HepG2 (cell line): ENCODE results near the gene FIS1. TPM values are rescaled to one million over a fixed set of nuclear protein-coding genes. Genes with fewer than 3 reads are reported as not detected.
A peak's percentile ranks its signal among the peaks of the same experiment; 100 is the strongest.
"Not testable (repeated sequence)": the region's sequence is repeated elsewhere in the genome, so short reads cannot be mapped to it uniquely, and the experiment has no call there.

ENCODE experiments used
- ATAC-seq: fragments of 200-7000 bp; cut with Tn5 transposase; 3 replicates; pipeline ENCODE4 v1.9.1; 2020; ENCODE audit warnings: mild to moderate bottlenecking, moderate library complexity
- BruUV-seq: library from RNA; stranded (reverse); fragments of 400-500 nt; replicated peaks from 2 replicates; lab custom pipeline; 2021; lab: Mats Ljungman, UMichigan
- CTCF ChIA-PET: fragments of 300-600 bp; formaldehyde crosslinking; extraction: SDS; loops from one replicate; lab custom pipeline; 2021; ENCODE audit warnings: low total read pairs, inconsistent platforms, low intra/inter-chr PET ratio; lab: Yijun Ruan, JAX
- POLR2A ChIA-PET: fragments of 350-600 bp; sonication (Branson Sonifier 250); formaldehyde crosslinking; loops from one replicate; lab custom pipeline; 2020; ENCODE audit warnings: antibody characterized with exemption, inconsistent platforms; lab: Yijun Ruan, JAX
- DNase-seq: peaks from one replicate; pipeline ENCODE4 v3.0.0-alpha.2; 2015; ENCODE audit warnings: low spot score
- FAIRE-seq: peaks from 3 replicates; lab custom pipeline; 2011; peaks lifted over from hg19 to GRCh38; lab: Jason Lieb, UNC
- H2AFZ ChIP-seq: one replicate; pipeline ENCODE4 v1.6.1; 2011; ENCODE audit warnings: low read length, inconsistent platforms
- H3K27ac ChIP-seq: fragments of 300-600 bp; 3 replicates; pipeline ENCODE4 v1.8.0; 2011; ENCODE audit warnings: mixed run types, mild to moderate bottlenecking, mixed read lengths, low read length, inconsistent platforms; ENCODE audit not compliant: insufficient read depth; ENCODE audit errors: extremely low read length
- H3K27me3 ChIP-seq, 2 experiments: fragments of 200-600 bp in 1 of 2; 2 replicates in 1 of 2; 3 replicates in 1 of 2; pipeline versions ENCODE4 v1.6.0 to v1.8.0; 2011; ENCODE audit warnings: low read length in 2 of 2, mild to moderate bottlenecking in 2 of 2, moderate library complexity in 2 of 2, inconsistent platforms in 1 of 2; ENCODE audit not compliant: insufficient read depth in 2 of 2, control insufficient read depth in 1 of 2
- H3K36me3 ChIP-seq, 2 experiments: fragments of 200-600 bp in 1 of 2; replicated peaks in 1 of 2; 2 replicates in 1 of 2; 3 replicates in 1 of 2; pipeline versions ENCODE4 v1.5.1 to v1.8.0; 2011; ENCODE audit warnings: low read length in 2 of 2, inconsistent platforms in 1 of 2; ENCODE audit not compliant: insufficient read depth in 2 of 2, control insufficient read depth in 1 of 2
- H3K4me1 ChIP-seq: 2 replicates; pipeline ENCODE4 v1.5.1; 2012; ENCODE audit warnings: low read length, inconsistent platforms; ENCODE audit not compliant: insufficient read depth
- H3K4me2 ChIP-seq: 2 replicates; pipeline ENCODE4 v1.6.0; 2011; ENCODE audit warnings: low read depth, low read length, inconsistent platforms
- H3K4me3 ChIP-seq, 3 experiments: fragments of 200-600 bp in 1 of 3; sonication (generic), shearing (Covaris generic) in 1 of 3; replicated peaks in 1 of 3; 2 replicates each; pipeline ENCODE4 v1.5.1; 2011 to 2016; ENCODE audit warnings: low read length in 3 of 3, inconsistent platforms in 2 of 3, low read depth in 2 of 3, mild to moderate bottlenecking in 2 of 3, control low read depth in 1 of 3, mixed read lengths in 1 of 3; ENCODE audit not compliant: insufficient read depth in 1 of 3
- H3K79me2 ChIP-seq: one replicate; pipeline ENCODE4 v1.6.1; 2011; ENCODE audit warnings: low read length, inconsistent platforms; ENCODE audit not compliant: insufficient read depth
- H3K9ac ChIP-seq: 2 replicates; pipeline ENCODE4 v1.6.0; 2011; ENCODE audit warnings: mild to moderate bottlenecking, low read depth, low read length, inconsistent platforms; ENCODE audit not compliant: insufficient read depth
- H3K9me3 ChIP-seq: 2 replicates; pipeline ENCODE4 v1.5.1; 2012; ENCODE audit warnings: mild to moderate bottlenecking, low read length
- H4K20me1 ChIP-seq: 2 replicates; pipeline ENCODE4 v1.6.0; 2011; ENCODE audit warnings: inconsistent platforms, mild to moderate bottlenecking, low read length, moderate library complexity; ENCODE audit not compliant: insufficient read depth
- AGO1 ChIP-seq: fragments of 200-400 bp; formaldehyde crosslinking; IDR thresholded peaks from 2 replicates; pipeline ENCODE4 v1.6.1; 2017; ENCODE audit warnings: mild to moderate bottlenecking, low read depth, low read length, moderate library complexity; ENCODE audit not compliant: poor library complexity, severe bottlenecking
- AGO2 ChIP-seq: fragments of 200-400 bp; formaldehyde crosslinking; optimal IDR thresholded peaks from 2 replicates; pipeline ENCODE3; 2017; ENCODE audit warnings: mild to moderate bottlenecking, low read depth, low read length, moderate library complexity
- CHD2 ChIP-seq: IDR thresholded peaks from 2 replicates; pipeline ENCODE4 v1.6.1; 2011; ENCODE audit warnings: low read depth, low read length, improper control_type of control experiment
- PAF1 ChIP-seq: IDR thresholded peaks from 2 replicates; pipeline ENCODE4 v1.6.1; 2016; ENCODE audit warnings: missing genetic modification reagents, missing compliant biosample characterization
- PITX1 ChIP-seq: sonication (generic); formaldehyde crosslinking; IDR thresholded peaks from 2 replicates; pipeline ENCODE4 v1.5.1; 2020; ENCODE audit warnings: mild to moderate bottlenecking, missing genetic modification reagents
- POLR2G ChIP-seq: fragments of 200-400 bp; formaldehyde crosslinking; IDR thresholded peaks from 2 replicates; pipeline ENCODE4 v1.6.1; 2018; ENCODE audit warnings: mild to moderate bottlenecking, low read depth, low read length, moderate library complexity
- RBFOX2 ChIP-seq: fragments of 200-400 bp; formaldehyde crosslinking; IDR thresholded peaks from 2 replicates; pipeline ENCODE4 v1.6.1; 2017; ENCODE audit warnings: low read depth, mild to moderate bottlenecking, low read length
- RBM39 ChIP-seq: fragments of 200-400 bp; formaldehyde crosslinking; IDR thresholded peaks from one replicate; pipeline ENCODE4 v1.6.1; 2018; ENCODE audit warnings: antibody characterized with exemption, mild to moderate bottlenecking, low read depth, low read length; ENCODE audit not compliant: poor library complexity, severe bottlenecking
- SNAI1 ChIP-seq: sonication (generic); formaldehyde crosslinking; IDR thresholded peaks from 2 replicates; pipeline ENCODE4 v1.5.0; 2020; ENCODE audit warnings: mild to moderate bottlenecking, missing genetic modification reagents, borderline replicate concordance
- SP4 ChIP-seq: sonication (generic); formaldehyde crosslinking; IDR thresholded peaks from 2 replicates; pipeline ENCODE4 v1.8.1; 2023; ENCODE audit warnings: mild to moderate bottlenecking, missing genetic modification reagents
- ZNF232 ChIP-seq: sonication (generic); formaldehyde crosslinking; IDR thresholded peaks from 2 replicates; pipeline ENCODE4 v1.4.0; 2020; ENCODE audit warnings: missing genetic modification reagents, borderline replicate concordance
- ZNF501 ChIP-seq: sonication (generic); formaldehyde crosslinking; IDR thresholded peaks from 2 replicates; pipeline ENCODE4 v1.5.1; 2020; ENCODE audit warnings: mild to moderate bottlenecking, moderate library complexity, missing genetic modification reagents
- ZNF644 ChIP-seq: IDR thresholded peaks from 2 replicates; pipeline ENCODE4 v1.6.1; 2016; ENCODE audit warnings: low read depth
- ZNF777 ChIP-seq: sonication (generic); formaldehyde crosslinking; IDR thresholded peaks from 2 replicates; pipeline ENCODE4 v1.4.0; 2020; ENCODE audit warnings: missing genetic modification reagents
- WGBS: methylation state at CpG from one replicate; pipeline ENCODE4 v1.1.6; 2017; ENCODE audit warnings: low lambda C conversion rate; 5-methylcytosine and 5-hydroxymethylcytosine counted together
- in situ Hi-C: cut with HindIII; loops from 2 replicates; pipeline ENCODE4 v1.10.0; 2017; ENCODE audit warnings: low pct_unique_long_range_greater_than_20kb; ENCODE audit not compliant: extremely low pct_ligation_motif_present
- intact Hi-C: fragments of 100-400 bp; cut with micrococcal nuclease; formaldehyde crosslinking; loops from one replicate; pipeline ENCODE4 v1.10.0; 2022; ENCODE audit not compliant: unreplicated experiment
- polyA plus RNA-seq, 8 experiments: library from polyadenylated mRNA; depleted of rRNA in 3 of 8; stranded (reverse) in 7 of 8; unstranded in 1 of 8; fragments of >200 nt; fragmentation: Illumina TruSeq in 4 of 8; extraction: Trizol in 4 of 8; gene quantifications; 2 replicates each; pipeline versions ENCODE4 v1.2.1 to v1.2.3, GENCODE V29; 2011 to 2016; ENCODE audit warnings: low read depth in 4 of 8, missing spikeins in 1 of 8, mixed read lengths in 1 of 8; ENCODE audit not compliant: insufficient read depth in 1 of 8
- total RNA-seq, 5 experiments: library from RNA; depleted of rRNA; stranded (reverse); fragments of >200 nt; fragmentation: Illumina TruSeq; extraction: Trizol; gene quantifications; 2 replicates each; pipeline ENCODE4 v1.2.3, GENCODE V29; 2016; ENCODE audit warnings: low read depth in 1 of 5
- TF ChIP-seq, protein P1 (sequence below): sonication (generic); formaldehyde crosslinking; IDR thresholded peaks from 2 replicates; pipeline ENCODE4 v1.4.0; 2020; ENCODE audit warnings: mild to moderate bottlenecking, missing genetic modification reagents
- TF ChIP-seq, protein P2 (sequence below): sonication (generic); formaldehyde crosslinking; IDR thresholded peaks from 2 replicates; pipeline ENCODE4 v1.5.0; 2020; ENCODE audit warnings: missing genetic modification reagents

The FIS1 gene
- total and polyA plus RNA-seq, 2 of the 13 experiments (the other 11 are each of a cell fraction or from before 2014, with no cell fraction given): 97.5 to 101 TPM

- TF ChIP-seq, protein P1, sequence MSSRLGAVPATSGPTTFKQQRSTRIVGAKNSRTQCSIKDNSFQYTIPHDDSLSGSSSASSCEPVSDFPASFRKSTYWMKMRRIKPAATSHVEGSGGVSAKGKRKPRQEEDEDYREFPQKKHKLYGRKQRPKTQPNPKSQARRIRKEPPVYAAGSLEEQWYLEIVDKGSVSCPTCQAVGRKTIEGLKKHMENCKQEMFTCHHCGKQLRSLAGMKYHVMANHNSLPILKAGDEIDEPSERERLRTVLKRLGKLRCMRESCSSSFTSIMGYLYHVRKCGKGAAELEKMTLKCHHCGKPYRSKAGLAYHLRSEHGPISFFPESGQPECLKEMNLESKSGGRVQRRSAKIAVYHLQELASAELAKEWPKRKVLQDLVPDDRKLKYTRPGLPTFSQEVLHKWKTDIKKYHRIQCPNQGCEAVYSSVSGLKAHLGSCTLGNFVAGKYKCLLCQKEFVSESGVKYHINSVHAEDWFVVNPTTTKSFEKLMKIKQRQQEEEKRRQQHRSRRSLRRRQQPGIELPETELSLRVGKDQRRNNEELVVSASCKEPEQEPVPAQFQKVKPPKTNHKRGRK (CRISPR knock-in tag): no peak
- TF ChIP-seq POLR2G (peak; percentile 56), PAF1 (CRISPR knock-in tag) (0 out of 2 replicates have a peak, but pooled peaks have one; percentile 12), RBM39 (peak; percentile 61), CHD2 (no peak), ZNF232 (CRISPR knock-in tag) (no peak), SP4 (CRISPR knock-in tag) (0 out of 2 replicates have a peak, but pooled peaks have one; percentile 18), PITX1 (no peak), RBFOX2 (peak; percentile 71), AGO2 (peak; percentile 91), ZNF777 (no peak), SNAI1 (CRISPR knock-in tag) (no peak), ZNF644 (CRISPR knock-in tag) (no peak), ZNF501 (CRISPR knock-in tag) (no peak), AGO1 (peak; percentile 60)
- TF ChIP-seq, protein P2, sequence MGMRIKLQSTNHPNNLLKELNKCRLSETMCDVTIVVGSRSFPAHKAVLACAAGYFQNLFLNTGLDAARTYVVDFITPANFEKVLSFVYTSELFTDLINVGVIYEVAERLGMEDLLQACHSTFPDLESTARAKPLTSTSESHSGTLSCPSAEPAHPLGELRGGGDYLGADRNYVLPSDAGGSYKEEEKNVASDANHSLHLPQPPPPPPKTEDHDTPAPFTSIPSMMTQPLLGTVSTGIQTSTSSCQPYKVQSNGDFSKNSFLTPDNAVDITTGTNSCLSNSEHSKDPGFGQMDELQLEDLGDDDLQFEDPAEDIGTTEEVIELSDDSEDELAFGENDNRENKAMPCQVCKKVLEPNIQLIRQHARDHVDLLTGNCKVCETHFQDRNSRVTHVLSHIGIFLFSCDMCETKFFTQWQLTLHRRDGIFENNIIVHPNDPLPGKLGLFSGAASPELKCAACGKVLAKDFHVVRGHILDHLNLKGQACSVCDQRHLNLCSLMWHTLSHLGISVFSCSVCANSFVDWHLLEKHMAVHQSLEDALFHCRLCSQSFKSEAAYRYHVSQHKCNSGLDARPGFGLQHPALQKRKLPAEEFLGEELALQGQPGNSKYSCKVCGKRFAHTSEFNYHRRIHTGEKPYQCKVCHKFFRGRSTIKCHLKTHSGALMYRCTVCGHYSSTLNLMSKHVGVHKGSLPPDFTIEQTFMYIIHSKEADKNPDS: no peak
These were observed 38.8 kb downstream of the FIS1 start (continued) for GRCh38 chr7:101205901-101206664.

DNA sequence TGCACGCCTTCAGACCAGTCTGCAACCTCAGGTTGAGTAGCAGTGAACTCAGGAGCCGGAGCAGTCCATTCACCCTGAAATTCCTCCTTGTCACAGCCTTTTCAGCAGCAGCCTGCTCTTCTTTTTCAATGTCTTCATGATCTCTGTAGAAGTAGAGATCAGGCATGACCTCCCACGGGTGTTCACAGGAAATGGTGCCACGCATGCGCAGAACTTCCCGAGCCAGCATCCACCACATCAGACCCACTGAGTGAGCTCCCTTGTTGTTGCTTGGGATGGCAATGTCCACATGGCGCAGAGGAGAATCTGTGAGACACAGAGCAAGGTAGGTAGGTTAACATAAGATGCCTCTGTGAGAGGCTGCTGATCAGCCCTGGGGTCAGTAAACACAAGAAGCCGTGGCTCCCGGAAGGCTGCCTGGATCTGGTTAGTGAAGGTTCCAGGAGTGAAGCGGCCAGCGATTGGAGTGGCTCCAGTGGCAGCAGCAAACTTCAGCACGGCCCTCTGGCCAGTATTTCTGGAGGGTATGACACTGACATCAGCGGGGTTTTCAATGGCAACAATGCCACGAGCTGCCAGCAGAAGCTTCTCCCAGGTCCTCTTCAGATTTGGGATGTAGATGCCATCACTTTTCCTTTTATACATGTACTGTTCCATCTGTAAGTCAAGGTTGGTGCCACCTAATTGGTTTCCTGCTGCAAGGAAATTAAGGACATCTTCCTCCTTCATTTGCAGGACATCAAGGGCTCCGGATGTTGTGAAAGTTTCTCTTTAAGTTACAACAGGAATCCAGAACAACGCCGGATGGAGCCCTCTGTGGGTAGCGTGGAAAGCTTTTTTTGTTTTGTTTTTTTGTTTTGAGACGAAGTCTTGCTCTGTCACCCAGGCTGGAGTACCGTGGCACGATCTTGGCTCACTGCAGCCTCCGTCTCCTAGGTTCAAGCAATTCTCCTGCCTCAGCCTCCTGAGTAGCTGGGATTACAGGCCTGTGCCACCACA, 40.8 kb downstream of the FIS1 start:
- peaks cover 5 to 12% of the 10 kb centered on the region in 2 experiments; a peak in 3 of 5 replicates for H3K36me3 ChIP-seq
- BruUV-seq, H2AFZ ChIP-seq, ATAC-seq, DNase-seq, FAIRE-seq, H4K20me1 ChIP-seq, H3K27me3 ChIP-seq, H3K9me3 ChIP-seq, H3K27ac ChIP-seq, H3K4me2 ChIP-seq, H3K9ac ChIP-seq, in situ Hi-C loops, CTCF ChIA-PET, intact Hi-C loops, H3K4me3 ChIP-seq: not testable (repeated sequence)
- peaks cover 12% of the 10 kb centered on the region for H3K79me2 ChIP-seq
- POLR2A ChIA-PET: interaction anchor here (3.0 to 11.6 kb wide), 2 partner anchors 11 kb away, joined by 14 to 202 read pairs; partner anchors contain the start of genes PLOD3 and ZNHIT1
- 93% methylated on average over 22 of the region's 22 CpGs for WGBS
- peaks cover 28% of the 10 kb centered on the region for H3K4me1 ChIP-seq
